HG03520 (cell line): ENCODE measurements around the gene CFAP90.

Experiments used
- ATAC-seq: cut with Tn5 transposase; IDR thresholded peaks from one replicate; pipeline ENCODE4 v1.9.1; 2021; ENCODE audit warnings: mild to moderate bottlenecking, moderate library complexity; ENCODE audit not compliant: unreplicated experiment

Gene CFAP90

GRCh38 chr5:7784683-7785380, 66.1 kb downstream of the CFAP90 start:
- no peak for ATAC-seq

- ATAC-seq: no peak
Observed at GRCh38 chr5:7781899-7782298, 69.0 kb downstream of the CFAP90 start.
